Measurements from ENCODE around the gene MOBP.

The MOBP gene

DNA sequence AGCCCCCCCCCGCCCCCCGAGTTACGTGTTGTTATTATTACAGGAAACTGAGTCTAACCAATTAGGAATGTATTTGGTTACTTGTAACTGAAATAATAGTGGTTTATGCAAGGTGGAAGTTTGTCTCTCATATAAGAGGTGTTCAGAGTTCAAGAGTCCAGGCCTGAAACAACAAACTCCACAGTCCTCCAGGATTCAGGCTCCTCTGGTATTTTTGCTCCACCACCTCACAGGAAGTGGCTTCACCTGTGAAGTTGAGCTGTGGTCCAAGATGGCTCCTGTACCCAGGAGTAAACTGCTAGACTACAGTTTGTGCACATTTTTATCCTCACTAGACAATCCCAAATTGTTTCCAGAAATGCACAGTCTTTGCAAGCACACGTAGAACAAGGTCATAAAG lies 27.3 kb downstream of the MOBP start:
- DNase-seq (ENCODE audit: low spot score) = no peak
- no peak overlapping the region for H3K27ac ChIP-seq
- TF ChIP-seq, protein P1, sequence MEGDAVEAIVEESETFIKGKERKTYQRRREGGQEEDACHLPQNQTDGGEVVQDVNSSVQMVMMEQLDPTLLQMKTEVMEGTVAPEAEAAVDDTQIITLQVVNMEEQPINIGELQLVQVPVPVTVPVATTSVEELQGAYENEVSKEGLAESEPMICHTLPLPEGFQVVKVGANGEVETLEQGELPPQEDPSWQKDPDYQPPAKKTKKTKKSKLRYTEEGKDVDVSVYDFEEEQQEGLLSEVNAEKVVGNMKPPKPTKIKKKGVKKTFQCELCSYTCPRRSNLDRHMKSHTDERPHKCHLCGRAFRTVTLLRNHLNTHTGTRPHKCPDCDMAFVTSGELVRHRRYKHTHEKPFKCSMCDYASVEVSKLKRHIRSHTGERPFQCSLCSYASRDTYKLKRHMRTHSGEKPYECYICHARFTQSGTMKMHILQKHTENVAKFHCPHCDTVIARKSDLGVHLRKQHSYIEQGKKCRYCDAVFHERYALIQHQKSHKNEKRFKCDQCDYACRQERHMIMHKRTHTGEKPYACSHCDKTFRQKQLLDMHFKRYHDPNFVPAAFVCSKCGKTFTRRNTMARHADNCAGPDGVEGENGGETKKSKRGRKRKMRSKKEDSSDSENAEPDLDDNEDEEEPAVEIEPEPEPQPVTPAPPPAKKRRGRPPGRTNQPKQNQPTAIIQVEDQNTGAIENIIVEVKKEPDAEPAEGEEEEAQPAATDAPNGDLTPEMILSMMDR (IDR thresholded peaks at IDR 0.05) = no peak
- no peak overlapping the region for H3K4me3 ChIP-seq

DNA sequence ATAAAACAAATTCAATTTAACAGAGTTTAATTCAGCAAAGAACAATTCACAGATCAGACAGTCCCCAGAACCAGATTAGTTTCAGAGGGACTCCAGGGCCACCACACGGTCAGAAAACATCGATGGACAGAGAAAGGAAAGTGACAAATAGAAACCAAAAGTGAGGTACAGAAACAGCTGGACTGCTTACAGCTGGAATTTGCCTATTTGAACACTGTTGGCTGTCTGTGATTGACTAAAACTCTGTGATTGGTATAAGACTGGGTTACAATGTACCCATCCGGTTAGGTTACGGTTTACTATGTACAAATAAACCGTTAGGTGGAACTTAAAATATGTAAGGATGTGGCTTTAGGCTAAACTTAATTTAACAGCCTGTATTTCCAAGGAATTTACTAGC lies 30.3 kb downstream of the MOBP start:
- H3K27ac ChIP-seq = no peak overlapping the region
- TF ChIP-seq, protein P1 (IDR thresholded peaks at IDR 0.05) = no peak
- H3K4me3 ChIP-seq = no peak overlapping the region
- no peak for DNase-seq (ENCODE audit: low spot score)

DNA sequence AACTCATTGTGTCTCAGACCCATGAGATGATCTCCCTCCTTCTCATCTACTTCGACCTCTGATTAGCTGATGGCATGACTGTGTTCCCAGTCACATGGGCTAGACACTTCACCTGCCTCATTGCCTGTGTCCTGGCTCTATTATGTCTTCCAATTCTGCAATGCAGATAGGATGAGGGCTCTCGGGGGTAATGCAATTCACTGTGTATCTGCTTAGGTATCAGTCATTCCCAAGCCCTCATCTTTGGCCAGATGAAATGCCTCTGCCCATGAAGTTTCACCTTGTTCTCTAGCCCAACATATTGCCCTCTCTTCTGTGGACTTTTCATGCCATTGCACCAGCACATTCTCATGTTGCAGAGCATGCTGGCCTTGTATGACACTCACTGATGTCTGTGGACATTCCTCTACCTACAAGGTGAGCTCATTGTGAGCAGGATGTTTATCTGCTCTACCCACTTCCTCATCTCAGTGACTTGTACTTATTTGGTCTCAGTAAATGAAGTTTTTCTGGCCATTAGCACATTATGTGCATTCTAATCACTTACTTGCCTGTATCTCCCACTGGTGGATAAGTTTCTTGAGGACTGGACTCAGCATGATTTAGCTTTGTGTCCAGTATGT lies 32.3 kb downstream of the MOBP start:
- no peak overlapping the region for H3K27ac ChIP-seq
- TF ChIP-seq, protein P1 (IDR thresholded peaks at IDR 0.05) = no peak
- DNase-seq (ENCODE audit: low spot score) = no peak
- no peak overlapping the region for H3K4me3 ChIP-seq

DNA sequence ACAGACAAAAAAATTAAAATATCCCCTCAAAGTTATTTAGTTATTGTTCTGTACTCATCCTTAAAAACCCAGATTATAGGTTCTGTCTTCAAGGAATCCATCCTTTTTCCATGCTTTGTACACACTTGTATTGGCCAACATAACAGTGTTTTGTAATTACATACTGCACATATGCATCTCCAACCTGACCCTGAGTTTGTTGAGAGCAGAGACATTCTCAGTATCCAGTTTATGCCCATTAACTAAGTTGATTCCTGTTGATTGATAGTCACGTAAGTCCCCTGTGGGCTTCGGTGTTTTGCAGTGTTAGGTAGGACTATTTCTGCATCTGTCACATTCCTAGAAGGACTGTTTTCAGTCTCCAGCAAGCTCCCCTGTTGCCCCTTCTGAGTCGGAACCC lies 33.6 kb downstream of the MOBP start:
- no peak overlapping the region for H3K27ac ChIP-seq
- DNase-seq (ENCODE audit: low spot score) = no peak
- H3K4me3 ChIP-seq = no peak overlapping the region
- TF ChIP-seq, protein P1 (IDR thresholded peaks at IDR 0.05) = no peak

DNA sequence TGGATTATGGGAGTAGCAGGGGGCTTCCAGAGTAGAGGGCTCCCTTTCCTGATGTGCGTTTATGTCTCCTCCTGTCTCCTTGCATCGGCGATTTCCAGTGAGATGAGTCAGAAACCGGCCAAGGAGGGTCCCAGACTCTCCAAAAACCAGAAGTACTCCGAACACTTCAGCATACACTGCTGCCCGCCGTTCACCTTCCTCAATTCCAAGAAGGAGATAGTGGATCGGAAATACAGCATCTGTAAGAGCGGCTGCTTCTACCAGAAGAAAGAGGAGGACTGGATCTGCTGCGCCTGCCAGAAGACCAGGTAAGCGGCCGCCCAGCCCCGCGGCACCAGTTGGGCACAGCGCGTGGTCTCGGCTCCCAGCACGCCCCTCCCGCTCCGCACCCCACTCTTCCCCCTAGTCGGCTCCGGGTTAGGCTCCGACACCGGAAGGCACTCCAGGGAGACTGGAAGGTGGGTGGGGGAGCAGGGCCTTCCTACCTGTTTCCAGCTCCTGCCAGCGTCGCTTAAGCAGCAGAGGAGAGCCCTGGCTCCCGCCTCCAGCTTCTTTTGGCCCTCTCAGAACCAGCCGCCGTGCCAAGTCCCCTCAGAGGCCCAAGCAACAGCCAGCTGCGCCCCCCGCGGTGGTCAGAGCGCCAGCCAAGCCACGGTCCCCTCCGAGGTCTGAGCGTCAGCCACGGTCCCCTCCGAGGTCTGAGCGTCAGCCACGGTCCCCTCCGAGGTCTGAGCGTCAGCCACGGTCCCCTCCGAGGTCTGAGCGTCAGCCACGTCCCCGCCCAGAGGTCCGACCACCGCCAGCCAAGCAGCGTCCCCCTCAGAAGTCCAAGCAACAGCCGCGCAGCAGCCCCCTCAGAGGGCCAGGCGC lies 34.7 kb downstream of the MOBP start:
- TF ChIP-seq, protein P1 (IDR thresholded peaks at IDR 0.05) = no peak
- Histone ChIP-seq H3K27ac (no peak overlapping the region), H3K4me3 (peak overlapping the region; percentile 12)
- DNase-seq (ENCODE audit: low spot score) = no peak

DNA sequence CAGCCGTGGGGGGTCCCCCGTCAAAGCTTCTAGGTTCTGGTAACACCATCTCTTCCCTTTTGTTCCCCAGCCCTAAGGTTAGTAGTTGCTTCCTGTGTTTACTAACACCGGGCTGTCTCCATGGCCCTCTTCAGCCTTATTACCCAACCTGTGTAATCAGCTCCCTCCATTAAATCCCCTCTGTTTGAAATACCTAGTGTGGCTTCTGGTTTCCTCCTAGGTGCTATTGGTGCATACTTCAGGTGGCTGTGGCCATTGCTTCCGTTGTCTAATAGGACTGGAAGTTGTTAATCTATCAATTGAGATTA lies 35.3 kb downstream of the MOBP start:
- Histone ChIP-seq H3K4me3 (peak overlapping the region; percentile 12), H3K27ac (no peak overlapping the region)
- DNase-seq (ENCODE audit: low spot score) = no peak
- TF ChIP-seq, protein P1 (IDR thresholded peaks at IDR 0.05) = no peak
